HL-60 (cell line): ENCODE results near the gene CNGB1.

ENCODE experiments used
- GABPA ChIP-seq: IDR thresholded peaks from 2 replicates; pipeline ENCODE4 v1.6.1; 2012; ENCODE audit warnings: low read depth
- TF ChIP-seq, protein P1 (sequence below): IDR thresholded peaks from one replicate; pipeline ENCODE4 v1.5.1; 2011; ENCODE audit warnings: low read length, control low read depth, inconsistent platforms; ENCODE audit not compliant: insufficient read depth
- TF ChIP-seq, protein P2 (sequence below): IDR thresholded peaks from 2 replicates; pipeline ENCODE4 v1.6.1; 2012; ENCODE audit warnings: low read depth; ENCODE audit not compliant: insufficient replicate concordance

DNA sequence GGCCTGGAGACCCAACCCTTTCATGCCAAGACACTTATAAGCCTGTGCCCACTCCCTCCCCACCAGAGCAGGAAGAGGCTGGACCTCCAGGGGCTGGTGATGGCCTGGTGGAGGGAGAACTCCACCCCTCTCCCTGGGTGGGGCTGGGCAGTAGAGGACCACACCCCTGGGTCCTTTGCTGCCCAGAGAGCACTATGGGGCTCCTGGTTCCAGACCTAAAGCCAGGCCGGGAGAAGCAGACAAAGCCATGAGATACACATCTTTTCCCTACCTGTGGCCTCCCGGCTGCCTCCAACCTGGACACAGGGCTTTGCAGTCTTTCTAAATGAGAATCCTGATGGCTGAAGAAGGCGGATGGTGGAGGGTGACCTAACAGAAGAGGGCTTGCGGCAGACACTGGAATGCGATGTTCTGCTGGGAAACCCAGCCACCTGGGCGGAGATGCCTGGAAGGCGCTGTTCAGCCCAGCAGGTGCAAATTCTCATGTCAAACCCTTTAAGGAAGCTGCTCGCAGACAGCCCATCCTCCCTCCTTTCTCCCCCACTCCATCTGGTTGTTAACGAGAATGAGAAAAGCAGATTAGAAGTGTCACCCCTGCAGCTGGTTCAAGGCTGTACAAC, 124.7 kb downstream of the CNGB1 start:
- TF ChIP-seq, protein P1, sequence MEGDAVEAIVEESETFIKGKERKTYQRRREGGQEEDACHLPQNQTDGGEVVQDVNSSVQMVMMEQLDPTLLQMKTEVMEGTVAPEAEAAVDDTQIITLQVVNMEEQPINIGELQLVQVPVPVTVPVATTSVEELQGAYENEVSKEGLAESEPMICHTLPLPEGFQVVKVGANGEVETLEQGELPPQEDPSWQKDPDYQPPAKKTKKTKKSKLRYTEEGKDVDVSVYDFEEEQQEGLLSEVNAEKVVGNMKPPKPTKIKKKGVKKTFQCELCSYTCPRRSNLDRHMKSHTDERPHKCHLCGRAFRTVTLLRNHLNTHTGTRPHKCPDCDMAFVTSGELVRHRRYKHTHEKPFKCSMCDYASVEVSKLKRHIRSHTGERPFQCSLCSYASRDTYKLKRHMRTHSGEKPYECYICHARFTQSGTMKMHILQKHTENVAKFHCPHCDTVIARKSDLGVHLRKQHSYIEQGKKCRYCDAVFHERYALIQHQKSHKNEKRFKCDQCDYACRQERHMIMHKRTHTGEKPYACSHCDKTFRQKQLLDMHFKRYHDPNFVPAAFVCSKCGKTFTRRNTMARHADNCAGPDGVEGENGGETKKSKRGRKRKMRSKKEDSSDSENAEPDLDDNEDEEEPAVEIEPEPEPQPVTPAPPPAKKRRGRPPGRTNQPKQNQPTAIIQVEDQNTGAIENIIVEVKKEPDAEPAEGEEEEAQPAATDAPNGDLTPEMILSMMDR: no peak
- TF ChIP-seq, protein P2, sequence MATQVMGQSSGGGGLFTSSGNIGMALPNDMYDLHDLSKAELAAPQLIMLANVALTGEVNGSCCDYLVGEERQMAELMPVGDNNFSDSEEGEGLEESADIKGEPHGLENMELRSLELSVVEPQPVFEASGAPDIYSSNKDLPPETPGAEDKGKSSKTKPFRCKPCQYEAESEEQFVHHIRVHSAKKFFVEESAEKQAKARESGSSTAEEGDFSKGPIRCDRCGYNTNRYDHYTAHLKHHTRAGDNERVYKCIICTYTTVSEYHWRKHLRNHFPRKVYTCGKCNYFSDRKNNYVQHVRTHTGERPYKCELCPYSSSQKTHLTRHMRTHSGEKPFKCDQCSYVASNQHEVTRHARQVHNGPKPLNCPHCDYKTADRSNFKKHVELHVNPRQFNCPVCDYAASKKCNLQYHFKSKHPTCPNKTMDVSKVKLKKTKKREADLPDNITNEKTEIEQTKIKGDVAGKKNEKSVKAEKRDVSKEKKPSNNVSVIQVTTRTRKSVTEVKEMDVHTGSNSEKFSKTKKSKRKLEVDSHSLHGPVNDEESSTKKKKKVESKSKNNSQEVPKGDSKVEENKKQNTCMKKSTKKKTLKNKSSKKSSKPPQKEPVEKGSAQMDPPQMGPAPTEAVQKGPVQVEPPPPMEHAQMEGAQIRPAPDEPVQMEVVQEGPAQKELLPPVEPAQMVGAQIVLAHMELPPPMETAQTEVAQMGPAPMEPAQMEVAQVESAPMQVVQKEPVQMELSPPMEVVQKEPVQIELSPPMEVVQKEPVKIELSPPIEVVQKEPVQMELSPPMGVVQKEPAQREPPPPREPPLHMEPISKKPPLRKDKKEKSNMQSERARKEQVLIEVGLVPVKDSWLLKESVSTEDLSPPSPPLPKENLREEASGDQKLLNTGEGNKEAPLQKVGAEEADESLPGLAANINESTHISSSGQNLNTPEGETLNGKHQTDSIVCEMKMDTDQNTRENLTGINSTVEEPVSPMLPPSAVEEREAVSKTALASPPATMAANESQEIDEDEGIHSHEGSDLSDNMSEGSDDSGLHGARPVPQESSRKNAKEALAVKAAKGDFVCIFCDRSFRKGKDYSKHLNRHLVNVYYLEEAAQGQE: no peak
- no peak for TF ChIP-seq GABPA
